Ramos (cell line): Measurements from ENCODE around the gene SDC3.

ENCODE experiments used
- in situ Hi-C: fragments of 300-500 bp; cut with MboI; formaldehyde crosslinking; loops from one replicate; pipeline ENCODE4 v1.14.3; 2022; ENCODE audit warnings: low sequenced_read_pairs; ENCODE audit not compliant: unreplicated experiment

Gene SDC3

GRCh38 chr1:30860320-30860652 lies 48.3 kb downstream of the SDC3 start:
- in situ Hi-C loops, result no loop called here

DNA sequence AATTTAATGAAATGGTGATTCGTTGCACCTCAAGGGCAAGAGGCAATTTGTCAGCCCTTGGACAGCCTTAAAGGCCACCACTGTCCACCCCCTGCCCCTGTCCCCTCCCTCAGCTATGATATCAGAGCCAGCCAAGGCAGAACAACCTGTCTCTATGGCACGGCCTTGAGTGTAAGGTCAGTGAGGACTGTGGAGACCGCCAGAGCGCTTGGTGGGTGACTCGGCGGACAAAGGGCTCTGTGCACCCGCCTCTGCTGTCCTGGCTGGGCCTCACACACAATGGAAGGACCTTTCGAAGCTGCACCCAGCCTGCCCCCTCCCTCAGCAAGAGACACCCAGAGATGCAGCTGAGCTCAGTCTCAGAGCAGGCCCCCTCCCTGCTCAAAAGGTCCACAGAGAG lies 50.6 kb downstream of the SDC3 start:
- in situ Hi-C loops, result no loop called here

DNA sequence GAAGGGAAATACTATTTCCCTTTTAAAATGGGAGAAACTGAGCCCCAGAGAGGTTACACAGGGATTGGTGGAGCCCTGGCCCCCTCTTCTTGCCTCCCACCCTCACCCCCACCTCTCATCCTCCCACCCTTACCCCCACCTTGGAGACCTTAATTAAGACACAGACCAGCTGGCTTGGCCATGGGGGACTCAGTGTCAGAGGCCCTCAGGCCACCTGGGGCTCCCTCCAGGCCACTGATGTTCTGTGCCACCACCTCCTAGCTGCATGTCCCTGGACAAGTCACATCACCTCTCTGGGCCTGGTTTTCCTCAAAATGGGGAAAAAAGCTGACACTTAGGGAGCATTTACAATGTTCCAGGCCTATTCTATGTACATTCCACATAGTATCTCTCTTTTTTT lies 51.5 kb downstream of the SDC3 start:
- in situ Hi-C loops, result no loop called here

DNA sequence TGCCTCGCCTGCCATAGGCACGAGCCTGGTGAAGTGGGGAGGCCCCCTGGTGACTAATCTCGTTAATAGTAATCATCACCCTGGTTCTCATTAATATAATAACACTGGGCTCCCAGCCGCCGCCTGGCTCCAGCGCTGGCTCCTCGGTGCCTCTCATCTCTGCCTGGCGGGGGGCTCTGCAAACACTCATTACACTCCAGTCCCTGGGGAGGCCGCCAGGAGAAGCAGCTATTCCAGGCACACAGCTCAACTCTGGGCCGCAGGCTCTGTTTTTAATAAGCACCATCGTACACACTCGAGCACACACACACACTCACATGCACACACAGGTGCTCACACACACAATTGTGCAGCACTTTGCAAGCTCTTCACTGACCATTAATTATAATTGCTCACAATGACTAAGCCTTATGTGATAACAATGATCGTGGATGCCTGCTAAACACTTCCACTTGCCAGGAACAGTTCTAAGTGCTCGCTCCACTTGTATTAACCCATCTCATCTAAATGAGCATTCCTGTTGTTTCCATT lies 52.2 kb downstream of the SDC3 start:
- in situ Hi-C loops, result no loop called here

DNA sequence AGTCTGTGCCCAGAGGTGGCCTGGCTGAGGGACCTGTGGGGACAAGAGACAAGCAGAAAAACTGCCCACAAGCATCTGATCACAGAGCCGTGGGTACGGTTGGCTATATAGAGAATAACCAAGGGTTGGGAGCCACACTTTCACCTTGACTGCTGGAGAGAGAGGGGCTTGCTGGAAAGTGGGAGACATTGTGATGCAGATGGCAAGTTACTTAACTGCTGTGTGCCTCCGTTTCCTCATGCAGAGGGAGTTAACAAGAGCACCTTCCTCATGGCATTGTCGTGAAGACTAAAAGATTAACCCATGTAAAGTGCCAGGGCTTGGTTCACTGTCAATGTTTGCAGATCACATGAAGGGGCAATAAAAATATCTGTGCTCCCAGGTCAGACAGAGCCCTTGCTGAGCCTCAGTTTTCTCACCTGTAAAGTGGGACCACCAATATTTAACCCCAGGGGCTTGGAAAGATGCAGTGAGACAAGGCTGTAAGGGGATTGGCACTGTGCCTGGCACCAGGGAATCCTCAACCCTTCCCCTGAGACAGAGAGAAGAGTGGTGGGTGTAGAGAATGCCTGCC lies 52.8 kb downstream of the SDC3 start:
- in situ Hi-C loops, result no loop called here

GRCh38 chr1:30853350-30853749 lies 55.2 kb downstream of the SDC3 start:
- in situ Hi-C loops, result no loop called here

DNA sequence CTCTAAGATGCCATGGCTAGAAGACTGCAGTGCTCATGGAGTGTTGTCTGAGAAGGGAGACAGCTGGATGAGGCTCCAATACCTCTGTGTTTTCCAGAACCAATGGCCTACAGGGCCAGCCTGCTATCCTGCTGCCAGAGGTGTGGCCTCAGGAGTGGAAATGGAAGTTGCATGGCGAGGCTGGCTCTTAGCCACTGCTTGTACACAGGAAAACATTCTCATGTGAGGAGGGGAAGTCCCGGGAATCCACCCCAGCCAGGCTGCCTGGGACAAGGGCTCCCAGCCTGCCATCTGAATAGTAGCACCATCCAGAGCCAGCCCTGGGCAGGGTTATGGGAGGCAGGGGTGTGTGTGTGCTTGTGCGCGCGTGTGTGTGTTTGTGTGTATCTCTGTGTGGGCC lies 56.5 kb downstream of the SDC3 start:
- in situ Hi-C loops, result no loop called here

DNA sequence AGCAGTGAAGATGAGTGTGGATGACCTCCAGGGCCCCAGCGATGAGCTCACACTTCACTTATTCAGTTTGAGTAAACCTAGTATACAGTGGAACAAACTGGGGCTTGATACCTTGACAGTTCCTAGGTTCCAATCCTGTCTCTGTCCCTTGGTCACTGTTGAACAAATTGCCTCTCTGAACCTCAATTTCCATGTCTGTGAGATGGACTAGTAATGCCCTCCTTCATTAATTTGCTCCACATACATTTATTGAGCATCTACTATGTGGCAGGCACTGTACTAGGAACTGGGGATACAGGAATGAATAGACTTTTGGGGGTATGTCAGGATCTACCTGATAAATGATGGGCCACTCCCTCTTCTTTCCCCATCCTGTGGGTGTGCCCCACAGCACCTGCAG lies 57.3 kb downstream of the SDC3 start:
- in situ Hi-C loops, result no loop called here

DNA sequence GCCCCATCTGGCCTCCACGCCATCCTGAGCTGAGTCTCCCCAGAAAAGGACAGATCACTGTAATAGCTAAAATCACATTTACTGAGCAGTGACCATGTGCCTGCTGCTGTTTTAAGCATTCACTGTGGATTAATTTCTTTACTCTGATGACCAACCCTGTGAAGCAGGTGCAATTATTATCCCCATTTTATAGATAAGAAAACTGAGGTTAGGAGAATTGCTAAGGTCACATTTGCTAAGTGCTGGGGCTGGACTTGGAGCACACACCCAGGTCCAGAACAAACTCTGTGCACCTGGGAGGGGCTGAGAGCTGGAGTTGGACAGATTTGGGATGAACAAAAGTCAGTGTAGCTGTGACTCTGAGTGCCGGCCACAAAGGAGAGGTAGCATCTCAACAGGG lies 58.0 kb downstream of the SDC3 start:
- in situ Hi-C loops, result no loop called here

GRCh38 chr1:30848130-30848529 lies 60.4 kb downstream of the SDC3 start:
- in situ Hi-C loops, result no loop called here

GRCh38 chr1:30847358-30847972 lies 61.1 kb downstream of the SDC3 start:
- in situ Hi-C loops, result no loop called here

DNA sequence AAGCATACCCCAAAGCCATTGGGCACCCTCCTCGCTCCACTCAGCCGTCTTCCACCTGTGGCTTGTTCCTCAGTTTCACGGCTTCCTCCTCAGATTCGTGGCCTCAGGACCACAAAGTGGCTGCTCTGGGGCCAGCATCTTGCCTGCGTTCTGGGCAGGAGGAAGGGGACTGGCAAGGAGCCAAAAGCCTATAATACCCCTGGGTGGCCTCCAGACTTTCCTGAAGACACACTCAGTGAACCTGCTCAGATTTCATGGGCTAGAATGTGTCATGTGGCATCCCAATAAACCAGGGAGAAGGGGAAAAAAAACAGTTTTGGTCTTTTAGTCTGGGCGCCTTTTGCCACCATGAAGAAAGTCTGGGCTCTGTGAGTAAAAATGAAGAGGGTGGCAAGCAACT lies 62.0 kb downstream of the SDC3 start:
- in situ Hi-C loops, result no loop called here

GRCh38 chr1:30845904-30846290 lies 62.7 kb downstream of the SDC3 start:
- in situ Hi-C loops, result no loop called here

- in situ Hi-C loops, result no loop called here
Measured at GRCh38 chr1:30845237-30845903, 63.2 kb downstream of the SDC3 start.

GRCh38 chr1:30844631-30845030 lies 63.9 kb downstream of the SDC3 start:
- in situ Hi-C loops, result no loop called here

DNA sequence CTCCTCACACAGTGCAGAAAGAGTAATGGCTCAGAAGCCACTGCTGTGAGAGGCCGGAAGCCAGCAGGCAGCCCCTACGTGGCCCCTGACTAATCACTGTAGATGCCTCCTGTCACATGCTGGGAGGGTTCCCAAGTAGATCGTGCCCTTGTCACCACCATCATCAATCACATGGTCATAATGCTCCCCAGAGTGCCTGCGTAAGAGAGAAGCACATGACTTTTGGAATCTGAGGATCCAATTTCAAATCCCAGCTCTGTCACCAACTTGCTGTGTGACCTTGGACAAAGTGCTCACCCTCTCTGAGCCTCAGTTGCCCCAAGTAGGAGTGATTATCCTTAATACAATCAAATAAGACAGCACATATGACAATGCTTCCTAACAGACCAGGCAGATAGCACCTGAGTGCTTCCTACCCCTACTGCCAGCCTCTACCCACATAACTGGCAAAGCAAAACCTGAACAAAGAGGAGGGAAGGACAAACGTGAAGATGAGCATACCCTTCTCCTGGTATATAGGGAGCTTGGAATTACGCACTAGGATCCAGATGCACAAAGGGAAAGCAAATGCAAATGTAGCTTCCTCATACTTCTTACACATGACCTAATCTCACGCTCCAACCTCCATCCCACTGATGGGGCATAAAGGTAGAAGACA lies 65.7 kb downstream of the SDC3 start:
- in situ Hi-C loops, result no loop called here

DNA sequence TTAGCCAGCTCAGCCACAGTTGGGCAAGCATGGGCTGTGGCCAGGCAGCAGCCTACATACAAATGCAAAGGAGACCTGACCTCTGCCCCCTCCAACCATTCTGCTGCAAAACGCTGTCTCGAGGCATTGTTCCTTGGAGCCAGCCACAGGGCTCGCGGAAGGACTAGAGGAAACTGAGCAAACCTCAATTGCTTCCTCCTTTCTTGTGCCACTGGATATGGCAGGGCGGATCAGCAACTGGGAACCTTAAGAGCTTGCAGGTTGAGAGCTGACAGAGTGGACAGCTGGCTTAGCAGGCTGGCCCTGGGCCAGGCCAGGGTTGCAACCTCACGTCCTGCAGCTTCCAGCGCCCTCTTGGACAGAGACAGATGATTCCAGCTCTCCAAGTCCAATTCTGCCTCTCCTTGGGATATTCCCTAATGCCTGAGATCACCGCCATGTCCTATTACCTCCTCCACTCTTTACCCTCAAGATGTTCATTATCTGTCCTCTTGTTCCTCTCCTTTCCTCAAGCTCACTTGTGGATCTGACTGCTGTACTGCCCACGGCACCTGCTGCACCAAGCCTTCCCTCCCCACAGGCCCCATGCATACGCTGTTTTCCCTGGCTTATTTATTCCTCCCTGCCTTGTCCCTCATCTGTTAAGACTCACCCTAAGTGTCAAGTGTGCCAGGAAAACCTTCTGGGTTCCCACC lies 67.5 kb downstream of the SDC3 start:
- in situ Hi-C loops, result no loop called here

GRCh38 chr1:30839827-30840359 lies 68.7 kb downstream of the SDC3 start:
- in situ Hi-C loops, result no loop called here

GRCh38 chr1:30838996-30839395 lies 69.6 kb downstream of the SDC3 start:
- in situ Hi-C loops, result no loop called here

DNA sequence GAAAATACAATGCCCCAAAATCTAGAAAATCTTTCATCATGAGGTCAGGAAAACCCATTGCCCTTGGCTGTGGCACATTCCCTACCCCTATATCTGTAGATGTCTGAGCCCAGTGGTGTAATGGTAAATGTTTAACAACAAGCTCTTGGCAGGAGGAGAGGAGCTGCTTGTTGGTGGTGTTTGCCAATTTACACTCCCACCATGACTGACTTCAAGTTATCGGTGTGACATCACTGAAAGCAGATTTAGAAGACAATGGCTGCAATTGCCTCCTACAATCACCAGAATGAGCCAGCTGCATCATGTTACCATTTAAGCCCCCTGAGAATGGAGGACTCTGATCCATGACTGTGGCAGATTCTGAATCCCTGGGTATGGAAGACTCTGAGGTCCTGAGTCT lies 70.9 kb downstream of the SDC3 start:
- in situ Hi-C loops, result no loop called here

DNA sequence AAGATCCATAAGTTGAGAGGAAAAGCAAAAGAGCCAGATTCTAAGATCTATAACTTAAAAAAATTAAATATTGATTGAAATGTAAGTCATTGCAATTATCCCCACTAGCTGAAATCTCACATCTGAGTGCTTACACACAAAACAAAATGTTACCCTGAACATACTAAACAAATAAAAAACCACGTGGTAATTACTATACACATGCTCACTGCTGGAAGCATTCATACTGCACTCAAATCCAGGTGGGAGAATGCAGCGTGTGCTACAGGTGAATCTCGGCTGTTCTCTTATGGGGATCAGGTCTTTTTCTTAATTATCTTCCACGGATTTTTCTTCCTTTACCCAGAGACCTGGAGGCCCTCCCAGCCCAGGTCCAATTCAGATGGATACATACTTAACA lies 74.3 kb downstream of the SDC3 start:
- in situ Hi-C loops, result no loop called here
